Stimulated activated naive CD4-positive, alpha-beta T cell (primary cell): Measurements from ENCODE around the gene OR5J2.
"Not testable (repeated sequence)": the region's sequence is repeated elsewhere in the genome, so short reads cannot be mapped to it uniquely, and the experiment has no call there.

Source experiments
- DNase-seq, 6 experiments: peaks; one replicate each; lab custom pipeline; 2025; lab: John Stamatoyannopoulos, UW

OR5J2 gene

GRCh38 chr11:56176318-56176717 is at the start of gene OR5J2:
OR5J2 (plus strand) TSS chr11:56176618; CDS start chr11:56176618, 0 bp downstream.
- no peak for DNase-seq

- no peak for DNase-seq
These were observed 36.2 kb upstream of the OR5J2 start, which contains the start of gene OR8J3 for GRCh38 chr11:56140151-56140661. OR8J3 (minus strand) TSS chr11:56140201; CDS start chr11:56137718, 2,483 bp downstream.

GRCh38 chr11:56143681-56144080 is 32.7 kb upstream of the OR5J2 start:
- DNase-seq, result not testable (repeated sequence)

- no peak for DNase-seq
These were observed 25.0 kb upstream of the OR5J2 start for GRCh38 chr11:56151376-56151775.

- no peak for DNase-seq
These were observed 24.1 kb upstream of the OR5J2 start for GRCh38 chr11:56152333-56152732.

GRCh38 chr11:56160217-56160616 is 16.2 kb upstream of the OR5J2 start, which contains the start of gene OR8K5:
OR8K5 (minus strand) TSS chr11:56160317; CDS start chr11:56160317, 0 bp downstream.
- no peak for DNase-seq

- no peak for DNase-seq
These were observed 12.6 kb upstream of the OR5J2 start for GRCh38 chr11:56163804-56164203.

- DNase-seq, result no peak
These were observed 4.1 kb upstream of the OR5J2 start for GRCh38 chr11:56172256-56172830.

GRCh38 chr11:56183459-56183858 is 7.0 kb downstream of the OR5J2 start:
- no peak for DNase-seq

- no peak for DNase-seq
These were observed 12.2 kb downstream of the OR5J2 start for GRCh38 chr11:56188602-56189001.

GRCh38 chr11:56196705-56197104 is 20.3 kb downstream of the OR5J2 start:
- no peak for DNase-seq

GRCh38 chr11:56197367-56197766 is 20.9 kb downstream of the OR5J2 start:
- DNase-seq, result no peak

GRCh38 chr11:56207790-56208189 is 31.4 kb downstream of the OR5J2 start:
- no peak for DNase-seq

- no peak for DNase-seq
These were observed 38.1 kb downstream of the OR5J2 start for GRCh38 chr11:56214537-56214936.

- not testable (repeated sequence) for DNase-seq
These were observed 43.3 kb downstream of the OR5J2 start for GRCh38 chr11:56219735-56220134.
